K562 (cell line): ENCODE data around the gene EHBP1L1. TPM values are rescaled to one million over a fixed set of nuclear protein-coding genes. Genes with fewer than 3 reads are reported as not detected.

Source experiments
- BCOR ChIP-seq: fragments of 450-650 bp; IDR thresholded peaks from 2 replicates; pipeline ENCODE4 v1.6.1; 2016
- BHLHE40 ChIP-seq: IDR thresholded peaks from 2 replicates; pipeline ENCODE4 v1.6.1; 2011; ENCODE audit warnings: low read length, improper control_type of control experiment
- EP300 ChIP-seq: IDR thresholded peaks from 2 replicates; pipeline ENCODE4 v1.6.1; 2012; ENCODE audit warnings: low read length, improper control_type of control experiment
- HEY1 ChIP-seq: fragments of 250-450 bp; sonication (Bioruptor Pico); IDR thresholded peaks from 2 replicates; pipeline ENCODE4 v1.5.0; 2020; ENCODE audit warnings: mild to moderate bottlenecking, moderate library complexity, borderline replicate concordance
- HNRNPH1 ChIP-seq: fragments of 200-400 bp; formaldehyde crosslinking; optimal IDR thresholded peaks from 2 replicates; pipeline ENCODE3; 2017; ENCODE audit warnings: low read depth, mild to moderate bottlenecking, low read length, moderate library complexity
- IRF2 ChIP-seq: sonication (generic); formaldehyde crosslinking; IDR thresholded peaks from 2 replicates; pipeline ENCODE4 v1.8.1; 2022; ENCODE audit warnings: mild to moderate bottlenecking, missing genetic modification reagents
- MAFG ChIP-seq: fragments of 450-650 bp; conservative IDR thresholded peaks from 2 replicates; pipeline ENCODE4 v1.6.1; 2016; ENCODE audit warnings: missing genetic modification characterization, missing compliant biosample characterization
- NFATC3 ChIP-seq: fragments of 450-650 bp; IDR thresholded peaks from 2 replicates; pipeline ENCODE4 v1.6.1; 2017; ENCODE audit warnings: mild to moderate bottlenecking
- NR3C1 ChIP-seq: sonication (generic); formaldehyde crosslinking; IDR thresholded peaks from 2 replicates; pipeline ENCODE4 v1.8.1; 2022; ENCODE audit warnings: missing genetic modification reagents
- PHB ChIP-seq: fragments of 250-450 bp; sonication (Bioruptor Pico); IDR thresholded peaks from 2 replicates; pipeline ENCODE4 v1.5.0; 2021
- POLR2A ChIP-seq: fragments of 450-650 bp; conservative IDR thresholded peaks from 2 replicates; pipeline ENCODE4 v1.6.1; 2016
- PRMT5 ChIP-seq: sonication (generic); formaldehyde crosslinking; IDR thresholded peaks from 2 replicates; pipeline ENCODE4 v1.5.0; 2020; ENCODE audit warnings: missing genetic modification reagents
- RBM25 ChIP-seq: fragments of 200-400 bp; formaldehyde crosslinking; IDR thresholded peaks from 2 replicates; pipeline ENCODE4 v1.6.1; 2018; ENCODE audit warnings: low read length, low read depth, moderate library complexity; ENCODE audit not compliant: severe bottlenecking
- TAL1 ChIP-seq: fragments of 450-650 bp; IDR thresholded peaks from 2 replicates; pipeline ENCODE4 v1.6.1; 2016; ENCODE audit warnings: mild to moderate bottlenecking
- ZBTB17 ChIP-seq: fragments of 450-650 bp; formaldehyde crosslinking; IDR thresholded peaks from 2 replicates; pipeline ENCODE4 v1.4.0; 2020; ENCODE audit warnings: mild to moderate bottlenecking
- ZNF140 ChIP-seq: fragments of 250-450 bp; sonication (Bioruptor Pico); IDR thresholded peaks from 2 replicates; pipeline ENCODE4 v1.8.0; 2021; ENCODE audit warnings: moderate library complexity, mild to moderate bottlenecking, inconsistent platforms
- ZNF311 ChIP-seq: fragments of 250-450 bp; sonication (Bioruptor Pico); IDR thresholded peaks from 2 replicates; pipeline ENCODE4 v1.4.0; 2020; ENCODE audit warnings: mild to moderate bottlenecking, moderate library complexity
- ZNF354B ChIP-seq: fragments of 250-450 bp; sonication (Bioruptor Pico); IDR thresholded peaks from 2 replicates; pipeline ENCODE4 v1.4.0; 2020
- polyA plus RNA-seq, 8 experiments: library from polyadenylated mRNA; depleted of rRNA in 4 of 8; stranded (reverse) in 5 of 8; unstranded in 3 of 8; fragments of >200 nt; fragmentation: Nextera tagmentation in 2 of 8; fragmentation: Illumina TruSeq in 1 of 8; extraction: Ambion mirVana in 2 of 8; extraction: Trizol in 1 of 8; gene quantifications; 2 replicates each; pipeline versions ENCODE4 v1.2.1 to v1.2.3, GENCODE V29; 2011 to 2014; ENCODE audit warnings: inconsistent platforms in 1 of 8, missing spikeins in 1 of 8
- total RNA-seq, 7 experiments: library from RNA; depleted of rRNA in 6 of 7; stranded (reverse); fragments of >200 nt in 6 of 7; fragmentation: Illumina TruSeq in 2 of 7; extraction: Trizol in 2 of 7; gene quantifications; 2 replicates each; pipeline versions ENCODE4 v1.2.1 to v1.2.3, GENCODE V29; 2011 to 2021; ENCODE audit warnings: low replicate concordance in 1 of 7
- TF ChIP-seq, protein P1 (sequence below): sonication (generic); formaldehyde crosslinking; IDR thresholded peaks from 2 replicates; pipeline ENCODE4 v1.4.0; 2020; ENCODE audit warnings: mild to moderate bottlenecking, missing genetic modification reagents
- TF ChIP-seq, protein P2 (sequence below): fragments of 250-450 bp; sonication (Bioruptor Pico); IDR thresholded peaks from 2 replicates; pipeline ENCODE4 v1.4.0; 2020; ENCODE audit warnings: mild to moderate bottlenecking, moderate library complexity, borderline replicate concordance
- TF ChIP-seq, protein P3 (sequence below): fragments of 450-650 bp; IDR thresholded peaks from 2 replicates; pipeline ENCODE4 v1.6.1; 2018; ENCODE audit warnings: mild to moderate bottlenecking, low read depth; ENCODE audit not compliant: partially characterized antibody
- TF ChIP-seq, protein P4 (sequence below): fragments of 250-450 bp; sonication (Bioruptor Pico); IDR thresholded peaks from 2 replicates; pipeline ENCODE4 v1.4.0; 2020; ENCODE audit warnings: mild to moderate bottlenecking

Gene EHBP1L1
- total and polyA plus RNA-seq, 9 of the 15 experiments (the other 6 are each of a cell fraction or from before 2014, with no cell fraction given): 0.03 to 87.1 (median 26.3) TPM

DNA sequence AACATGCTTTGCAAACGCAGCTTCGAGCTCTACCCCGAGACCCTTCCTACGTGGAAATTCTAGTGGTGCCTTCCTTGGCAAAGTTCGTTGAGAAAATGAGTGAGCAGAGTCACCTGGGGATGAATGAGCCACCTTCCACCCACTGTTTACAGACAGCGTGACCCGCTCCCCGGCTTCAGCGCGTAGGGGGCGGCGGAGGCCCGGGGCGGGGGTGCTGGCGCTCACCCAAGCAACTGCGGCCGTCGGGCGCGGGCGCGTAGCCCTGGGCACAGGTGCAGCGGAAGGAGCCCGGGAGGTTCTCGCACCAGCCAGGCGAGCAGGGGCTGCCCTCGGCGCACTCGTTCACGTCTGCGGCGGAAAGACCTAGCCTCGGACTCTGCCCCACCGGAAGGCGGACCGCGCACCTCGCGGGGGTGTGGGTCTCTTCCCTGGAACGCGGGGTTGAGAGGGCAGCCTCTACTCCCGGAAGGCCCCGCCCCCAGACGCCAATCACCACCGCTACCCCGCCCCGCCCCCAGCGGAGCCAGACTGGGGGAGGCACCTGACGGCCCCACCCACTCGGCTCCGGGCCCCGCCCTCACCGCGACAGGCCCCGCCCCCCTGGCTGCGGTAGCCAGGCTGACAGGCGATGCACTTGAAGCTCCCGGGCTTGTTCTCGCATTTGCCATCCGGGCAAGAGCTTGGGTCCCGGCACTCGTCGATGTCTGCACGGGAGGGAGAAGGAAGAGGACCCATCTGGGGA, 29.5 kb upstream of the EHBP1L1 start (continued):
- TF ChIP-seq, protein P1, sequence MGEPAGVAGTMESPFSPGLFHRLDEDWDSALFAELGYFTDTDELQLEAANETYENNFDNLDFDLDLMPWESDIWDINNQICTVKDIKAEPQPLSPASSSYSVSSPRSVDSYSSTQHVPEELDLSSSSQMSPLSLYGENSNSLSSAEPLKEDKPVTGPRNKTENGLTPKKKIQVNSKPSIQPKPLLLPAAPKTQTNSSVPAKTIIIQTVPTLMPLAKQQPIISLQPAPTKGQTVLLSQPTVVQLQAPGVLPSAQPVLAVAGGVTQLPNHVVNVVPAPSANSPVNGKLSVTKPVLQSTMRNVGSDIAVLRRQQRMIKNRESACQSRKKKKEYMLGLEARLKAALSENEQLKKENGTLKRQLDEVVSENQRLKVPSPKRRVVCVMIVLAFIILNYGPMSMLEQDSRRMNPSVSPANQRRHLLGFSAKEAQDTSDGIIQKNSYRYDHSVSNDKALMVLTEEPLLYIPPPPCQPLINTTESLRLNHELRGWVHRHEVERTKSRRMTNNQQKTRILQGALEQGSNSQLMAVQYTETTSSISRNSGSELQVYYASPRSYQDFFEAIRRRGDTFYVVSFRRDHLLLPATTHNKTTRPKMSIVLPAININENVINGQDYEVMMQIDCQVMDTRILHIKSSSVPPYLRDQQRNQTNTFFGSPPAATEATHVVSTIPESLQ (CRISPR knock-in tag): no peak
- no peak for TF ChIP-seq TAL1
- no peak for TF ChIP-seq MAFG (tag)
- TF ChIP-seq ZNF311 (CRISPR knock-in tag): no peak
- TF ChIP-seq HEY1 (CRISPR knock-in tag): no peak
- TF ChIP-seq, protein P2, sequence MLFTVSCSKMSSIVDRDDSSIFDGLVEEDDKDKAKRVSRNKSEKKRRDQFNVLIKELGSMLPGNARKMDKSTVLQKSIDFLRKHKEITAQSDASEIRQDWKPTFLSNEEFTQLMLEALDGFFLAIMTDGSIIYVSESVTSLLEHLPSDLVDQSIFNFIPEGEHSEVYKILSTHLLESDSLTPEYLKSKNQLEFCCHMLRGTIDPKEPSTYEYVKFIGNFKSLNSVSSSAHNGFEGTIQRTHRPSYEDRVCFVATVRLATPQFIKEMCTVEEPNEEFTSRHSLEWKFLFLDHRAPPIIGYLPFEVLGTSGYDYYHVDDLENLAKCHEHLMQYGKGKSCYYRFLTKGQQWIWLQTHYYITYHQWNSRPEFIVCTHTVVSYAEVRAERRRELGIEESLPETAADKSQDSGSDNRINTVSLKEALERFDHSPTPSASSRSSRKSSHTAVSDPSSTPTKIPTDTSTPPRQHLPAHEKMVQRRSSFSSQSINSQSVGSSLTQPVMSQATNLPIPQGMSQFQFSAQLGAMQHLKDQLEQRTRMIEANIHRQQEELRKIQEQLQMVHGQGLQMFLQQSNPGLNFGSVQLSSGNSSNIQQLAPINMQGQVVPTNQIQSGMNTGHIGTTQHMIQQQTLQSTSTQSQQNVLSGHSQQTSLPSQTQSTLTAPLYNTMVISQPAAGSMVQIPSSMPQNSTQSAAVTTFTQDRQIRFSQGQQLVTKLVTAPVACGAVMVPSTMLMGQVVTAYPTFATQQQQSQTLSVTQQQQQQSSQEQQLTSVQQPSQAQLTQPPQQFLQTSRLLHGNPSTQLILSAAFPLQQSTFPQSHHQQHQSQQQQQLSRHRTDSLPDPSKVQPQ (CRISPR knock-in tag): no peak
- TF ChIP-seq PHB (CRISPR knock-in tag): no peak
- no peak for TF ChIP-seq IRF2
- no peak for TF ChIP-seq NFATC3
- TF ChIP-seq ZNF354B (CRISPR knock-in tag): no peak
- TF ChIP-seq ZBTB17: no peak
- TF ChIP-seq, protein P3, sequence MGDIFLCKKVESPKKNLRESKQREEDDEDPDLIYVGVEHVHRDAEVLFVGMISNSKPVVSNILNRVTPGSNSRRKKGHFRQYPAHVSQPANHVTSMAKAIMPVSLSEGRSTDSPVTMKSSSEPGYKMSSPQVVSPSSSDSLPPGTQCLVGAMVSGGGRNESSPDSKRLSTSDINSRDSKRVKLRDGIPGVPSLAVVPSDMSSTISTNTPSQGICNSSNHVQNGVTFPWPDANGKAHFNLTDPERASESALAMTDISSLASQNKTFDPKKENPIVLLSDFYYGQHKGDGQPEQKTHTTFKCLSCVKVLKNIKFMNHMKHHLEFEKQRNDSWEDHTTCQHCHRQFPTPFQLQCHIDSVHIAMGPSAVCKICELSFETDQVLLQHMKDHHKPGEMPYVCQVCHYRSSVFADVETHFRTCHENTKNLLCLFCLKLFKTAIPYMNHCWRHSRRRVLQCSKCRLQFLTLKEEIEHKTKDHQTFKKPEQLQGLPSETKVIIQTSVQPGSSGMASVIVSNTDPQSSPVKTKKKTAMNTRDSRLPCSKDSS: no peak
- peak; percentile 56 for TF ChIP-seq POLR2A
- TF ChIP-seq BHLHE40: no peak
- no peak for TF ChIP-seq BCOR
- TF ChIP-seq PRMT5 (CRISPR knock-in tag): no peak
- TF ChIP-seq, protein P4, sequence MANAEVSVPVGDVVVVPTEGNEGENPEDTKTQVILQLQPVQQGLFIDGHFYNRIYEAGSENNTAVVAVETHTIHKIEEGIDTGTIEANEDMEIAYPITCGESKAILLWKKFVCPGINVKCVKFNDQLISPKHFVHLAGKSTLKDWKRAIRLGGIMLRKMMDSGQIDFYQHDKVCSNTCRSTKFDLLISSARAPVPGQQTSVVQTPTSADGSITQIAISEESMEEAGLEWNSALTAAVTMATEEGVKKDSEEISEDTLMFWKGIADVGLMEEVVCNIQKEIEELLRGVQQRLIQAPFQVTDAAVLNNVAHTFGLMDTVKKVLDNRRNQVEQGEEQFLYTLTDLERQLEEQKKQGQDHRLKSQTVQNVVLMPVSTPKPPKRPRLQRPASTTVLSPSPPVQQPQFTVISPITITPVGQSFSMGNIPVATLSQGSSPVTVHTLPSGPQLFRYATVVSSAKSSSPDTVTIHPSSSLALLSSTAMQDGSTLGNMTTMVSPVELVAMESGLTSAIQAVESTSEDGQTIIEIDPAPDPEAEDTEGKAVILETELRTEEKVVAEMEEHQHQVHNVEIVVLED (CRISPR knock-in tag): 0 out of 2 replicates have a peak, but pooled peaks have one; percentile 7
- no peak for TF ChIP-seq RBM25
- TF ChIP-seq HNRNPH1: no peak
- TF ChIP-seq EP300: no peak
- TF ChIP-seq NR3C1 (CRISPR knock-in tag): no peak
- no peak for TF ChIP-seq ZNF140 (CRISPR knock-in tag)
